IMR-90 (cell line): ENCODE measurements around the gene TANGO2.

Source experiments
- CEBPB ChIP-seq: IDR thresholded peaks from 2 replicates; pipeline ENCODE4 v1.6.1; 2012; ENCODE audit warnings: low read depth, low read length, improper control_type of control experiment
- CHD1 ChIP-seq: IDR thresholded peaks from 2 replicates; pipeline ENCODE4 v1.6.1; 2012; ENCODE audit warnings: low read depth, low read length, improper control_type of control experiment
- FOS ChIP-seq: fragments of 150-350 bp; IDR thresholded peaks from 2 replicates; pipeline ENCODE4 v1.6.1; 2016; ENCODE audit warnings: low read depth, low read length
- MAFK ChIP-seq: IDR thresholded peaks from 2 replicates; pipeline ENCODE4 v1.6.1; 2012; ENCODE audit warnings: low read depth, low read length, improper control_type of control experiment
- MAZ ChIP-seq: IDR thresholded peaks from 2 replicates; pipeline ENCODE4 v1.6.1; 2012; ENCODE audit warnings: low read depth, mild to moderate bottlenecking, low read length, improper control_type of control experiment, moderate library complexity, borderline replicate concordance
- NFE2L2 ChIP-seq: fragments of 150-350 bp; IDR thresholded peaks from 2 replicates; pipeline ENCODE4 v1.6.1; 2016; ENCODE audit warnings: low read depth, mild to moderate bottlenecking, low read length
- POLR2A ChIP-seq: IDR thresholded peaks from 2 replicates; pipeline ENCODE4 v1.6.1; 2012; ENCODE audit warnings: mild to moderate bottlenecking, low read depth, low read length
- SMC3 ChIP-seq: fragments of 150-350 bp; IDR thresholded peaks from 2 replicates; pipeline ENCODE4 v1.6.1; 2016; ENCODE audit warnings: low read depth, mild to moderate bottlenecking, antibody characterized with exemption, low read length, moderate library complexity
- TF ChIP-seq, protein P1 (sequence below): conservative IDR thresholded peaks from 2 replicates; pipeline ENCODE4 v1.5.1; 2012; ENCODE audit warnings: mild to moderate bottlenecking, low read depth, low read length, improper control_type of control experiment

DNA sequence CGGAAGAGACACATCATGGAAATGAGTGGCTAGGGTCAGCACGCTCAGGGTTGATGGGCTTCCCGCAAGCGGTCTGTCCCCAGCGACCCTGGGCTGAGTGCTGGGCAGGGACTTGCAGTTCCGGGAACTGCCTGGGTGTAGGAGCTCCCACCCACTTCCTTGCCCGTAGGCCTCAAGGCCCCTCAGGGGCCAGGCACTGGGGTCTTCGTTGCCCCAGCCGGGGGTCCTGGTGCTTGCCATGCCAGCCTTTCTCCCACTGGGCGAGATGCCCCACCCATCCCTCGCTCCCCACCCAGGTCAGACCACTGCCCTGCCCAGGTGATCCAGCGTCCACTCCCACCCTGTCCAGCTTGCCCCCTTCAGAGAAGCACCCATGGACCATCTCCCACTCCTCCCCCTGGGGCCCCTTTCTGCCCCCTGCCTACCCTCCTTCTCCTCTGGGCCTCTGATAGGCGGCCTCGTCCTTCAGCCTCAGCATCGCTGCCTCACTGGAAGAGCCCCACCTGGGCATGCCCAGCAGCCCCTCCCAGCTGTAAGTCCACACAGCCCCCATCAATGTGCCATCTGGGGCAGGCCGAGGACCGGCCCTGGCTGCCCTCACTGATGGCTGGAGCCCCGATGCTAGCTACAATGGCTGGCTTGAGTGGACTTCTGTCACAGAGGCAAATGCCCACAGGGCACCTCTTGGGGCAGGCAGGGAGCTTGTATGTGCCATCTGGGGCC lies 41.3 kb downstream of the TANGO2 start:
- TF ChIP-seq, protein P1, sequence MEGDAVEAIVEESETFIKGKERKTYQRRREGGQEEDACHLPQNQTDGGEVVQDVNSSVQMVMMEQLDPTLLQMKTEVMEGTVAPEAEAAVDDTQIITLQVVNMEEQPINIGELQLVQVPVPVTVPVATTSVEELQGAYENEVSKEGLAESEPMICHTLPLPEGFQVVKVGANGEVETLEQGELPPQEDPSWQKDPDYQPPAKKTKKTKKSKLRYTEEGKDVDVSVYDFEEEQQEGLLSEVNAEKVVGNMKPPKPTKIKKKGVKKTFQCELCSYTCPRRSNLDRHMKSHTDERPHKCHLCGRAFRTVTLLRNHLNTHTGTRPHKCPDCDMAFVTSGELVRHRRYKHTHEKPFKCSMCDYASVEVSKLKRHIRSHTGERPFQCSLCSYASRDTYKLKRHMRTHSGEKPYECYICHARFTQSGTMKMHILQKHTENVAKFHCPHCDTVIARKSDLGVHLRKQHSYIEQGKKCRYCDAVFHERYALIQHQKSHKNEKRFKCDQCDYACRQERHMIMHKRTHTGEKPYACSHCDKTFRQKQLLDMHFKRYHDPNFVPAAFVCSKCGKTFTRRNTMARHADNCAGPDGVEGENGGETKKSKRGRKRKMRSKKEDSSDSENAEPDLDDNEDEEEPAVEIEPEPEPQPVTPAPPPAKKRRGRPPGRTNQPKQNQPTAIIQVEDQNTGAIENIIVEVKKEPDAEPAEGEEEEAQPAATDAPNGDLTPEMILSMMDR, result no peak
- TF ChIP-seq POLR2A, result no peak
- no peak for TF ChIP-seq MAFK
- TF ChIP-seq NFE2L2, result no peak
- TF ChIP-seq SMC3, result no peak
- no peak for TF ChIP-seq CEBPB
- no peak for TF ChIP-seq CHD1
- no peak for TF ChIP-seq MAZ
- TF ChIP-seq FOS, result no peak
